Stimulated activated CD8-positive, alpha-beta memory T cell treated with anti-CD3 and anti-CD28 coated beads, Interleukin-2, amount 100 ng/mL, for 1 hour (primary cell): ENCODE results near the gene CLN6.
"Not testable (repeated sequence)": the region's sequence is repeated elsewhere in the genome, so short reads cannot be mapped to it uniquely, and the experiment has no call there.

Source experiments
- DNase-seq, 2 donors: peaks; one replicate each; pipeline ENCODE4 v3.0.0-alpha.2; 2020; ENCODE audit warnings: low read depth in 2 of 2

Gene CLN6

GRCh38 chr15:68207176-68207935 lies 22.2 kb downstream of the CLN6 start:
- DNase-seq = no peak

- DNase-seq = no peak
Measured at GRCh38 chr15:68206711-68207151, 22.8 kb downstream of the CLN6 start.

- no peak for DNase-seq
Measured at GRCh38 chr15:68205954-68206539, 23.5 kb downstream of the CLN6 start.

DNA sequence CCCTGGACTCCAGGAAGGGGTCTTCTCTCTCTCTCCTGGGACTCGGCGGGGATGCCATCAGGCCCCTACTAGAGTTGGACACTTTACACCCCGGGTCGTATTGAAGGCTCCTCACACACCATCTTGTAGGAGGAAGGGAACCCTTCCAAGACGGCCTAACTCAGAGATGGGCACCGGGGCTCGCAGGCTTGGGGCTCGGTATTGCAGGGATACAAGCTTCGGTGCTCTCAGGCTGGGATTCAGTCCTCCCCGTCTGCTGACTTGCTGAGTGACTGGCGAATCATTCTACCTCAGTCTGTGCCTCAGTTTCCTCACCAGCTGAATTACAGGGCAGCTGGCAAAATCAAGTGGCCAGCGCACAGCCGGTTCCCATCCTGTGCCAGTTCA lies 24.0 kb downstream of the CLN6 start:
- DNase-seq = no peak

DNA sequence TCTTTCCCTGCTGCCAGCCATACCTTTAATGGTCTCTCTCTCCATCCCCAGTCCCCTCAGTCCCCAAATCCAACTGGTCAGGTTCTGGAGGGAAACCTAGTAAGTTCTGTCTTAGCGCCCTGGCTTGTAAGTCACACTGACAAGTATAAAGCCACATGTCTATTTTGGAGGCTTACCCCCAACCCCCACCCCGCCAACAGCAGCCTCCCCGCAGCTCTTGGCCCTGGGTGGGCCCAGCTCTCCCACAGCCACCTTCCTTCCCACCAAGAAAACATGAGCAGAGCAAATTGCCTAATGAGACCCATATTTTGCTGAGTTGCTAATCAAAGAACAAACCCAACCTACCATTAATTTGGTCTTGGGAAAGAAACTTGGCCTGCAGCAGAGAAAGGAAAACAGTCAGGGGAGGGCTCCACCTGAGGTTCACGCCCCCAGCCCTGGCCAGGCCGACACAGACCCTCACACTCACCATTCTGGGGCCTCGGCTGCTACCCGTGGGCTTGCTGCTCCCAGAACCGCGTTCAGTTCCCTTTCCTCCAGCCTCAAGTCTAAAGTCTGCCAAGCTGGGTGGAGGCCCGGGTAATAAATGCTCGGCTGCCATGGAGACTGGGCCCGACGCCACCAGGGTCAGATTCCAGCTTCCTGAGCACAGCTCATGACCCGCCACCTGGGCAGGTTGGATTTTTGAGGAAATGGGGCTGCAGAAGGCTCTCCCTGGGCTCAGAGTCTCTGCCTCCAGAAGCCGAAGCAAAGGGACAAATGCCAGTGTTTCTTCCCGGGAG lies 24.6 kb downstream of the CLN6 start, which contains the start of gene CALML4:
Gene CALML4 (minus strand): TSS at position 557 of the 782 bp plus-strand sequence. CDS start 85 bp downstream, at position 472.
- DNase-seq = no peak

DNA sequence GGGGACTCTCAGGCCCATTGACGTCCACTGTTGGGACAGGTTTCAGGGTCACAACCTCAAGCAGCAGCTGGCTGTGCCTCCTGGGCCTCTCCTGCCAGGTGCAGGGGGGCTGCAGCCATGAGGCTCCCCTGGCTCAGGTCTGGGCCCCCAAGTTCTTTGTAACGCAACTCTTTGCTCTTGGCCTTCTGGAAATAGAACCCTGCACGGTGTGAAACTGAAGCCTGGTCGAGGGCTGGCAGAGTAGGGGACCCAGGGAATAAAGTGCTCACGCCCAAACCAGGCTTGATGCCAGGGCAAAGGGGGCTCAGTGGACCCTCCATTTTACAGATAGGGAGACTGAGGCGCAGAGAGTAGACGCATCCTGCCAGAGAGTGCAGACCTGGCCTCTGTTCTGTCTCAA lies 25.2 kb downstream of the CLN6 start:
- DNase-seq = no peak

DNA sequence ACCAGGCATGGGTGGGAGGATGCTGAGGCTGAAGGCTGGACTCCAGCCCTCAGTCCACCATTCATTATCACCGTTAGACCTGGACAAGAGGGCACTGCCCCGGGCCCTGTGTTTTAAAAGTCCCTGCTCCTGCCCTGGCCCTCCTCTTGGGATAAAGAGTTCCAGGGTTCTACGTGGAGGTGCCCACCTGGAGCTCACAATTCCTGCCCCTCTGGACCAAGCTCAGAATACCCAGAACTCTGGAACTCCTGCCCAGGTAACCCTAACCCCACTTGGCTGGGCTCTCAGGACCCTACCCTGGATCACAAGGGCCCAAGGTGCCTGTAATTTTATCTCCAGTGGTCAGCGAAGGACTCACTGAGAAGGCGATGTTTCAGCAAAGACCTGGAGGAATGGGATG lies 25.6 kb downstream of the CLN6 start:
- DNase-seq = no peak

GRCh38 chr15:68203486-68203885 lies 26.0 kb downstream of the CLN6 start:
- DNase-seq = no peak

- not testable (repeated sequence) for DNase-seq
Measured at GRCh38 chr15:68202994-68203393, 26.5 kb downstream of the CLN6 start.

- DNase-seq = no peak
Measured at GRCh38 chr15:68201879-68202261, 27.7 kb downstream of the CLN6 start.

DNA sequence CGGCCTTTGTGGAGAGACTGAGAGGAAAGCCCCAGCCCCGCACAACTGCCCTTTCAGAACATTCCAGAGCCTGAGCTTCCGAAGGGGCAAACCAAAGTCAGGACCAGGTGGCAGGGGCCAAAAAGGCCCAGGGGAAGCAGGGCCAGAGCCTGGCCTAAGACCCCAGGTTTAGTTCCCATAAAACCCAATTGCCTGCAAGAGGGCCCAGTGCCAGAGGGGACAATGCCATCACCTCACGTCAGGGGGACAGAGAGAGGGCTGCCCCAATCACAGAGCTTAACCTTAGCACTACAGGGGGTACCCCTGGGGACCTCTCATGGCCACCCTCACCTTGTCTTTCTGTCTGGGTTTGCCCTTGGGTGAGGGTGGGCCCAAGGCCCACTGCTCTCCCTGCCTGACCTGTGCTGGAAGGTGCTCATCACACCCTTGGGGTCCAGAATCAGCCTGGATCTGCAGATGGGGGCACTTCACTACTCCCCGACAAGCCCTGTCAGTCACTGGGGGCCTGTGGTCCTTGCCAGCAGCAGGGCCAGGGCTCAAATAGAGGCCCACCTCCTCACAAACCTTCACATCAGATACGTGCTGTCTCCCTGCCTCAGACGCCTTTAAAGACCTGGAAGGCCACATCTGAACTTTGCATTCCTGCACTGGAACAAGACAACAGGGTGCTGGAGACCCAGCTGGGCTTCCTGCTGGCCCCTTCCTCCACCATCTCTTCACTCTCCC lies 28.2 kb downstream of the CLN6 start:
- no peak for DNase-seq

GRCh38 chr15:68200016-68200861 lies 29.3 kb downstream of the CLN6 start:
- no peak for DNase-seq

- no peak for DNase-seq
Measured at GRCh38 chr15:68199340-68199739, 30.2 kb downstream of the CLN6 start.

- no peak for DNase-seq
Measured at GRCh38 chr15:68197661-68198437, 31.7 kb downstream of the CLN6 start.

DNA sequence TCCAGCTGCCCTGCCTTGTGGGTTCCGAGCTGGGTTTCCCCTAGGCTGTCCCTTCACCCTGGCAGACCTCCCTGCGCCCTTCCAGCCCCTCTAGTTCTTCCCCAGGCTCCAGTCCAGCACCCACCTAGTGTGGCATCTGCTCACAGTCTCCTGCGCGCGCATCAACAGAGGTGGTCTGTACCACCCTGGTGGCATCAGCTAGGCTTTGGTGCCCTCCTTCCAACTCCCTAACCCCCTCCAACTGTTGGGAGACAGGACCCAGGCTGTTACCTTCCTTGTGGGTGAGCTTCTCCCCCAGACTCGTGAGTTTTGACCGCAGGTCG lies 32.4 kb downstream of the CLN6 start:
- no peak for DNase-seq

DNA sequence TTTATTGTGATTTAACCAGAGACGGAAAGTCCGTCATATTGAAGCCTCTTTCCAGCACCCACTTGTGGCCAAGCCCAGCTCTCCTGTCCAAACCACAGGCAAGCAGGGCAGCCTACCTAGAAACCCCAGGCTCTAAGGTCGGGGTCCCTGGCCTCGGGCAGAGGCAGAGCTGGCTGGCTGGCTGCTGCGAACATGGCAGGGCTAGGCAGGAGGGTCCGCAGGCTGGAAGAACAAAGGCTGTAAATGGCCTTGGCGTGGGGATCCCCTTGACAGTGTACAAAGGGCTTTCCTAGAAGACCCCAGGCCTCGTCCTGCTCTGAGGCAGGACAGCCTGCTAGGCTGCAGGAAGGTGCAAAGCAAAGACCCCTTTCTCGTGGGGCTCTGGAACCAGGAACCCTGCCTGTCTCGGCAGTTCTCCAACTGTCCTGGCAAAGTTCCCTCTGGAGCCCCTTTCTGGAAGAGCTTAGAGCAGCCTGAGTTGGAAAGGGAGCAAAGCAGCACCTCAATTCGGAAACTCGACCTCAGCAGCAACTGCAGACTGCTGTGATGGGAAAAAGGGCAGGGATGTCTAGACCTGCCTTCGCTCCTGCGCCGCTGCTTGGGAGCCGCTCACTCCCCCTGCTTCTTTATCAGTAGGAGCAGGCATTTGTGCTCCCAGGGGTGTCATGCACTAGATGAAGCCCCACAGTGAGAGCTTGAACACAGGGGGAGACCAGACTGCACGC lies 32.9 kb downstream of the CLN6 start:
- DNase-seq = no peak

- no peak for DNase-seq
Measured at GRCh38 chr15:68195336-68196112, 34.0 kb downstream of the CLN6 start.

DNA sequence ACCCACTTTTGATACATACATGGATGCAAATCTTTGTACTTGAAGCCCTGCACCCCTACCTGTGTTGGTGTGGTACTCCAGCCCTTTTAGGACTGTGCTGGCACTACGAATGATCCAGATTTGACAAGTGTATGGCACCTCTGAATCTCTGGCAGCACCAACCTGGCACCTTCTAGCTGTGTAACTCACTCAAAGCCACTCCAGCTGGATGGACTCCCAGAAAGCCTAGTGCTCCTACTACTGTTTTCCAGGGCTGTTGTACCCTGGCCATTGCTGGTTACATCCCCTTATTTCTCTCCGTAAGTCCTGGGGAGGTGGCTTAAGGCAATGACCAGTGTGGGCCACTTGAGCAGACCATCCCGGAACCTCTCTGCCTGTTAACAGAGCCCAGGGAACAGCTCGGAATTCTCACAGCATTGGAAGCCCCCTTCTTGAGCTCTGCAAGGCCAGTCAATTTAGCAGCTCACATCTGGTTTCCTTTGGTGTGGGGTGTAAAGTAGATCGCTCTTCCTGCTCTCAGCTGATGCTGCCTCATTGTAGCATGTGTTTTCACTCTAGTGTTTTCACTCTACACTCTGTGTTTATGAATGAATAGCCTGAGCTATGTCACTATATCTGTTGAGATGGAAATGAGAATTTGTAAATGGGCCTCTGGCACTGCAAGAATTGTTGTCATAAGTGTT lies 36.6 kb downstream of the CLN6 start:
- no peak for DNase-seq
